ENCODE measurements around the gene TLR6. TPM values are rescaled to one million over a fixed set of nuclear protein-coding genes. Genes with fewer than 3 reads are reported as not detected.

TLR6 gene
- total RNA-seq = 1 to 10 TPM; 1.4 to 3.0 (median 1.8) TPM

- H3K4me3 ChIP-seq (replicated peaks in 1 of 3) = peak within 1 kb of the TSS in 1 of 3 donors; percentile 8
- H3K27ac ChIP-seq = peak within 1 kb of the TSS in 2 of 3 donors; percentile 5 to 50
- H3K27me3 ChIP-seq = no peaks in the 10 kb centered on the region
- 19 to 22% methylated on average over 8 of the region's 8 CpGs for WGBS, 2 donors
- intact Hi-C loops (cut with DNase I) = loop anchor here (5.0 kb wide), 1 partner anchor 94 kb away; no protein-coding TSS in a partner anchor
- H3K4me1 ChIP-seq = peaks cover 0 to 12% of the 10 kb centered on the region in 2 donors
- TF ChIP-seq, protein P1, sequence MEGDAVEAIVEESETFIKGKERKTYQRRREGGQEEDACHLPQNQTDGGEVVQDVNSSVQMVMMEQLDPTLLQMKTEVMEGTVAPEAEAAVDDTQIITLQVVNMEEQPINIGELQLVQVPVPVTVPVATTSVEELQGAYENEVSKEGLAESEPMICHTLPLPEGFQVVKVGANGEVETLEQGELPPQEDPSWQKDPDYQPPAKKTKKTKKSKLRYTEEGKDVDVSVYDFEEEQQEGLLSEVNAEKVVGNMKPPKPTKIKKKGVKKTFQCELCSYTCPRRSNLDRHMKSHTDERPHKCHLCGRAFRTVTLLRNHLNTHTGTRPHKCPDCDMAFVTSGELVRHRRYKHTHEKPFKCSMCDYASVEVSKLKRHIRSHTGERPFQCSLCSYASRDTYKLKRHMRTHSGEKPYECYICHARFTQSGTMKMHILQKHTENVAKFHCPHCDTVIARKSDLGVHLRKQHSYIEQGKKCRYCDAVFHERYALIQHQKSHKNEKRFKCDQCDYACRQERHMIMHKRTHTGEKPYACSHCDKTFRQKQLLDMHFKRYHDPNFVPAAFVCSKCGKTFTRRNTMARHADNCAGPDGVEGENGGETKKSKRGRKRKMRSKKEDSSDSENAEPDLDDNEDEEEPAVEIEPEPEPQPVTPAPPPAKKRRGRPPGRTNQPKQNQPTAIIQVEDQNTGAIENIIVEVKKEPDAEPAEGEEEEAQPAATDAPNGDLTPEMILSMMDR (IDR thresholded peaks at IDR 0.05) = peak; percentile 54 to 83 (median 67)
- TF ChIP-seq POLR2A (IDR thresholded peaks at IDR 0.05) = no peak
- H3K36me3 ChIP-seq = no peaks in the 10 kb centered on the region
- DNase-seq = peak; percentile 52 to 53
- H3K9me3 ChIP-seq = no peaks in the 10 kb centered on the region
Observed at GRCh38 chr4:38856524-38857337, at the start of gene TLR6. Gene TLR6, minus strand, starts transcription at chr4:38856817. Its CDS starts 27,344 bp downstream, at chr4:38829473.

DNA sequence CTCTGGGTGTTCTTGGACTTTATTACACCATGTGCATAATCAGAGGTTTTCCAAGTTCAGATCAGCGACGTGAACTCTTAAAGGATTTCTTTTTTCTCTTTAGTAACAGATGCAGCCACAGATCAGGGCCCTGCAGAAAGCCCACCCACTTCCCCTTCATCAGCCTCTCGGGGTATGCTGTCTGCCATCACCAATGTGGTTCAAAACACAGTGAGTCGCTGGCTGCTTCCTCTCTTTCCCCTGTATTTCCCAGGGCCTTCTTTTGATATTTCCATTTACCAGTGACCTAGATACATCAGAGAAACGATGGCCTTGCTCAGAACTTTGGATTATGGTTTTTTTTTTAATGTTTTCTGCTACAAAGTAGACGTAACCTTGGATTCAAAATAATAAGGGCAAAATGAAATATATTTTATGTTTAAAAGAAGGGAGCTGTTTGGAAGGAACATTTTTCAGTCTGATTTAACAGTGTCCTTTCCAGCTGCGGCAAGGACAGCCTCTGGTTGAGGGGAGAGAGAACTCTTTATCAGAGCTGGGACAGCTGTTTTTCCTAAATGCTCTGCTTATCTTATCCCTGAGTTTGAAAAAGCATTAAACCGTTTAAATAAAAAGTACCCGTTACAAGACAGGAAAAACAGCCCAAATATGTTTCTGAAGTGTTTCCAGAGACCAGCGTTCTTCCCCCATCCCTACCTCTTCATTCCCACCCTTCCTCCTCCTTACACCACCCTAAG is 49.2 kb upstream of the TLR6 start:
- TF ChIP-seq, protein P1 (IDR thresholded peaks at IDR 0.05) = no peak
- TF ChIP-seq POLR2A (IDR thresholded peaks at IDR 0.05) = no peak
- Histone ChIP-seq H3K27me3 (no peaks in the 10 kb centered on the region), H3K36me3 (peaks cover 33 to 53% of the 10 kb centered on the region in 2 donors), H3K9me3 (no peaks in the 10 kb centered on the region), H3K4me1 (no peaks in the 10 kb centered on the region), H3K4me3 (replicated peaks in 1 of 3) (no peak overlapping the region), H3K27ac (no peak overlapping the region)
- intact Hi-C loops (cut with DNase I) = no loop called here
- 74 to 78% methylated on average over 10 of the region's 10 CpGs for WGBS, 2 donors
- no peak for DNase-seq

- intact Hi-C loops (cut with DNase I) = no loop called here
Observed at GRCh38 chr4:38904682-38905081, 48.1 kb upstream of the TLR6 start.

GRCh38 chr4:38904090-38904666 is 47.6 kb upstream of the TLR6 start:
- Histone ChIP-seq H3K9me3 (no peaks in the 10 kb centered on the region), H3K4me3 (replicated peaks in 1 of 3) (no peak overlapping the region), H3K27me3 (no peaks in the 10 kb centered on the region), H3K27ac (no peak overlapping the region), H3K36me3 (peaks cover 24 to 37% of the 10 kb centered on the region in 2 donors), H3K4me1 (no peaks in the 10 kb centered on the region)
- WGBS, 2 donors = 85 to 89% methylated on average over 10 of the region's 10 CpGs
- intact Hi-C loops (cut with DNase I) = no loop called here
- TF ChIP-seq, protein P1 (IDR thresholded peaks at IDR 0.05) = no peak
- TF ChIP-seq POLR2A (IDR thresholded peaks at IDR 0.05) = no peak
- DNase-seq = no peak

More at GRCh38 chr4:38904682-38905081, 48.1 kb upstream of the TLR6 start:
- no peak for DNase-seq
- Histone ChIP-seq H3K4me3 (replicated peaks in 1 of 3) (no peak overlapping the region), H3K9me3 (no peaks in the 10 kb centered on the region), H3K27me3 (no peaks in the 10 kb centered on the region), H3K27ac (no peak overlapping the region), H3K4me1 (no peaks in the 10 kb centered on the region), H3K36me3 (peaks cover 29 to 42% of the 10 kb centered on the region in 2 donors)
- WGBS, 2 donors = 93% methylated on average over 3 of the region's 3 CpGs
- TF ChIP-seq POLR2A (IDR thresholded peaks at IDR 0.05) = no peak
- TF ChIP-seq, protein P1 (IDR thresholded peaks at IDR 0.05) = no peak

Data from thyroid gland (tissue), 4 donors.